ENCODE results near the gene ADRM1.

- TF ChIP-seq CTCF (IDR thresholded peaks at IDR 0.05) (no peak), POLR2A (IDR thresholded peaks at IDR 0.05) (no peak)
These were observed 40.7 kb upstream of the ADRM1 start for GRCh38 chr20:62262064-62262463.
